Measurements from ENCODE around the gene FN3K. TPM values are rescaled to one million over a fixed set of nuclear protein-coding genes. Genes with fewer than 3 reads are reported as not detected.

Gene FN3K
- total RNA-seq, 1 experiment from 2014 or later = 28.3 TPM

DNA sequence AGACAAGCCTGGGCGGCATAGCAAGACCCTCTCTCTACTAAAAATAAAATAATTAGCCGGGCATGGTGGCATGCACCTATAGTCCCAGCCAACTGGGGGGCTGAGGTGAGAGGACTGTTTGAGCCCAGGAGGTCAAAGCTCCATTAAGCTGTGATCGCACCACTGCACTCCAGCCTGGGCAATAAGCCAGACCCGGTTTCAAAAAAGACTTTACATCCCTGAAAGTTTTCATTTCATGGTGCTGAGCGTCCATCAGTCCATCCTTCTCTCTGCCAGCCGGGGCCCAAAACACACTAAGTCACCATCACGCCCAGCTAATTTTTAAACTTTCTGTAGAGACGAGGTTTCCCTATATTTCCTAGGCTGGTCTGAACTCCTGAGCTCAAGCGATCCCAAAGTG, 47.5 kb upstream of the FN3K start:
- H3K27ac ChIP-seq (ENCODE audit: insufficient read length, low read depth, low read length) = no peak overlapping the region
- H3K18ac ChIP-seq (ENCODE audit: insufficient read length, low read depth, low read length) = no peak overlapping the region
- H2BK5ac ChIP-seq (ENCODE audit: insufficient read length, low read length) = no peak overlapping the region
- Mint-ChIP-seq H3K4me1 (0 out of 4 replicates have a peak, but pooled peaks cover 0 to 2% of the 10 kb centered on the region in 2 experiments), H3K27me3 (ENCODE audit: low read depth) (no peaks in the 10 kb centered on the region; the same call in none of the 2 replicates), H3K9me3 (no peaks in the 10 kb centered on the region), H3K36me3 (ENCODE audit: insufficient read depth in 1 of 3, low read depth in 3 of 3) (no peaks in the 10 kb centered on the region), H3K4me3 (no peak overlapping the region), H3K27ac (no peak overlapping the region)
- H3K14ac ChIP-seq (ENCODE audit: insufficient read depth, low read length) = no peak overlapping the region
- DNase-seq = no peak
- H3K79me2 ChIP-seq (ENCODE audit: insufficient read depth, low read length) = no peaks in the 10 kb centered on the region
- no peaks in the 10 kb centered on the region for H4K20me1 ChIP-seq (ENCODE audit: control insufficient read depth, insufficient read depth, insufficient read length)
- H2BK15ac ChIP-seq (ENCODE audit: low read depth, low read length) = no peak overlapping the region
- H3K23me2 ChIP-seq (ENCODE audit: insufficient read length, low read depth, low read length, poor library complexity, severe bottlenecking) = no peaks in the 10 kb centered on the region
- H3K27me3 ChIP-seq (ENCODE audit: insufficient read depth, low read length) = no peaks in the 10 kb centered on the region
- H4K8ac ChIP-seq (replicated peaks; ENCODE audit: insufficient read length, low read depth, low read length) = no peak overlapping the region
- H3K9me3 ChIP-seq (ENCODE audit: control insufficient read depth, low read depth, low read length) = no peaks in the 10 kb centered on the region
- no peak overlapping the region for H3K4ac ChIP-seq (ENCODE audit: low read depth, low read length)
- no peak overlapping the region for H4K91ac ChIP-seq (ENCODE audit: insufficient read length, low read depth, low read length)
- H2BK120ac ChIP-seq (ENCODE audit: low read depth, low read length, poor library complexity, severe bottlenecking) = no peak overlapping the region
- H2AFZ ChIP-seq (ENCODE audit: low read length) = no peak overlapping the region
- no peak overlapping the region for H3K4me2 ChIP-seq (ENCODE audit: insufficient read depth, insufficient read length, low read length)
- H2BK12ac ChIP-seq (ENCODE audit: insufficient read length, low read depth, low read length) = no peak overlapping the region
- no peak for TF ChIP-seq CTCF (conservative IDR thresholded peaks at IDR 0.05)
- no peaks in the 10 kb centered on the region for H3K79me1 ChIP-seq (ENCODE audit: insufficient read depth, low read depth, low read length, poor library complexity, severe bottlenecking)
- H3T11ph ChIP-seq (ENCODE audit: low read length) = no peak overlapping the region
- H2AK5ac ChIP-seq (ENCODE audit: insufficient read length, low read length) = no peak overlapping the region
- no peak overlapping the region for H2BK20ac ChIP-seq (ENCODE audit: low read depth, low read length, poor library complexity, severe bottlenecking)
- H3K23ac ChIP-seq (ENCODE audit: insufficient read length, low read depth, low read length) = no peak overlapping the region
- no peak overlapping the region for H4K5ac ChIP-seq (ENCODE audit: insufficient read length, low read depth, low read length)
- no peak overlapping the region for H3K56ac ChIP-seq (ENCODE audit: insufficient read length, low read depth, low read length)
- H3K9ac ChIP-seq (ENCODE audit: extremely low read depth, insufficient read length, low read length) = no peak overlapping the region
- no peaks in the 10 kb centered on the region for H3K4me1 ChIP-seq (ENCODE audit: insufficient read depth, low read length)
- no CpG with 5 or more reads among the region's 9 CpGs for WGBS (ENCODE audit: extremely low coverage, insufficient read length, low lambda C conversion rate)

Data from H9 (cell line).